GM19238 (cell line): ENCODE measurements around the gene GNAT1.
A peak's percentile ranks its signal among the peaks of the same experiment; 100 is the strongest.
"Not testable (repeated sequence)": the region's sequence is repeated elsewhere in the genome, so short reads cannot be mapped to it uniquely, and the experiment has no call there.

Source experiments
- DNase-seq: peaks from one replicate; pipeline ENCODE4 v3.0.0; 2011; ENCODE audit warnings: low spot score; ENCODE audit not compliant: insufficient read length

Gene GNAT1

DNA sequence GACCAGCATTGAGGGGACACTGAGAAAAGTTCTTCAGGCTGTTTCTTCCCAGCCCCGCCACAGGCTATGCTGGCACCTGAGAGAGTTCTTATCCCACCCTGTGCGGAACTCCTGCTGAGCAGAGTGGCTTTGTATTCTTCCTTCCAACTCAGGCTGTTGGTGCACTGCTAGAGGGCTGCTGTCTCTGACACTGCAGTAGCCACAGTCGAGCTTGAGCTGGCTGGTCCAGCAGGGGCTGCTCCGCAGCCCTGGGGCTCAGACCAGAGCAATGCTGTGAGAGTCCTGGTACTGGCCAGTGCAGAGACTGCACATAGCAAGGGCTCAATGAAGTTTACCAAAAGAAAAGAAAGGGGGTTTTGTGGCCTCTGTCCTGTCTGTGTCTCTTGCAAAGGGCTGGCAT, 48.2 kb downstream of the GNAT1 start:
- DNase-seq: no peak

DNA sequence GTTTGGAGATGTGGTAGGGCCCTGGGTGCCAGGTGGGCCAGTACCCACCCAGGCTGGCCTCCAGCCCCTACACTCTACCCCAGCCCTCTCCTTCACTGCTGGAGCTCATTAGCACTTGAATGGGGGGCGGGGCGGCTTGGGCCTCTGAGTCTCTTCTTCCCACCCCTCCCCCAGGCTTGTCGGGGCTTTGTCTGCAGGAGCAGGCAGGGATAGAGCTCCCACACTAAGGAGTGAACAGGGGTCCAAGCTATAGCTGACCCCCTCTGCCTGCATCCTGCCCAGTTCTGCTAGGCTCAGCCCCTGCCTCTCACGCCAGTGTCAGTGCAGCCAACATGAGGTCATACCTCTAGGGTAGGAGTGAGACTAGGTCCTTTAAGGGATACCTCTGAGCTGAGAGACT, 49.8 kb downstream of the GNAT1 start:
- DNase-seq: no peak

DNA sequence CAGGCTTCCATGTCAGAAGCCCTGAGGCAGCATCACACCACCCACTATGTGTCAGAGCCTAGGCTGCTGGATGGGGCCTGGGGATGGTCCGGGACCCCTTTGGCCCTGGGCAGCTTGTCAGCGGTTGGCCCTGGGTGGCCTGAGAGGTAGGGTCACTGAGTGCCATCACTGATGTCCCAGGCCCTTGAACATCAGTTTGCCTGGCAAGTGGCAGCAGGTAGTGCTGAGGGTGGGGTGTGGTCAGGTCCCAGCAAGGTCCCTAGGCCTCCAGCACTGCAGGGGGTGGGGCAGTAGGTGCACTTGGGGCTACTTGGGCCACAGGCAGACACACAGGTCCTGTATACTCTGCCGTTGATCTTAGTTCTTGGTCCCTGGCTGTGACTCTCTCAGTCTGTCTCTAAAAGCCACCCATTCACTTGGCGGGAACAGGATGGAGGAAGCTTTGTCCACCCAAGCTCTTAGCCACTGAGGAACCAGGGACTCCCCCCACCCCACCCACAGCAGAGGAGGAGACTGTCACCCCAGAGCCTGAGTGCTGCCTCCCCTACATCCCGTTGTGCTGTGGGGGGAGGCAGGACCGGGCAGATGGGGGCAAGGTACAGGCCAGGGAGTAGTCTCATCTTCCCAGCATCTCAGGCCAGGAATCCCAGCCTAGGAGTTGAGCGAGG, 50.4 kb downstream of the GNAT1 start:
- DNase-seq: no peak

DNA sequence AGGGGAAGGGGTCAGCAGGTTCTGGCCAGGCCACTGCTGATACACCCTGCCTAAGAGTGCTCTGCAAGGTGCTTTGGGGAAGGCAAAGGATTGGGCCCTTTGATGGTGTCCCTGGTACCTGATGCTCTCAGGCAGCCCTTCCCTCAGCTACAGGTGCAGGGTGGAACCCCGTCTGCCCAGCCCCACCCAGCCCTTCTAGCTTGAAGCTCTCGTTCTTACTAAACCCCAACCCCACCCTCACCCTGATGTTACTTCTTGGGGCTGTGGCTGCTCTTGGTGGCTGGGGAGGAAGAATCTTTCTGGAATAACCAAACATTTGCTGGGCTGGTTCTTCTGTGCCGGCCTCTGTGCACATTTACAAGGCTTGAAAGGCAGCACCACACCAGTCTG, 51.0 kb downstream of the GNAT1 start:
- no peak for DNase-seq

DNA sequence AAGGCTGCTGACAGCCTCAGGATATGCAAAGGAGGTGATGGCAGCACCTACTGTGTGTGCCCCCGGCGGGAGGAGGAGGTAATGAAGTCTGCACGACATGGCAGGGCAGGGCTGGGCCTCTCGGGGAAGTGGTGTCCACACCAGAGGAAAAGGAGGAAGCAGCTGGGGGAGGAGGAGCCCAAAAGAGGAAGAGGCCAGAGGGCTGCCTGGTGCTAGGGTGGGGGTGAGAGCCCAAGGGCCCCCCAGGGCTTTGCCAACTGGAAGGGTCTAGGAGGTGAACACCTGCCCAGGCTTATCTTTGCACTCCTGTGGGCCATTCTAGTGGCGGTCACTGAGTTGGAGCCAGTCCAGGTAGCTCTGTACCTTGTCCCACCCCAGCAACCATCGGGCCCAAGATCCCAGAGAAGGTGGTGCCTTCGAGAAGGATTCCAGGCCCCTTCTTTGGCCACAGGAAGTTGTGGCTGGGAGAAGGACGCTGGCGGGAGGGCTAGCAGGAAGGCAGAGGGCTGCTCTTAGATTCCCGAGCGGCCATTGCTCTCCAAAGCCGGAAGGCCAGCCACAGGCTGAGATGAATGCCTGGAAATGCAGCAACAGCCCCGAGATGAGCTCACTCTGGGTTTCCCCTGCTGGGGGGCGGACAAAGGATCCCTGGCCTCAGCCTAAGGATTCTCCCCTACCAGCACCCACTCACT, 51.6 kb downstream of the GNAT1 start:
- DNase-seq: no peak

DNA sequence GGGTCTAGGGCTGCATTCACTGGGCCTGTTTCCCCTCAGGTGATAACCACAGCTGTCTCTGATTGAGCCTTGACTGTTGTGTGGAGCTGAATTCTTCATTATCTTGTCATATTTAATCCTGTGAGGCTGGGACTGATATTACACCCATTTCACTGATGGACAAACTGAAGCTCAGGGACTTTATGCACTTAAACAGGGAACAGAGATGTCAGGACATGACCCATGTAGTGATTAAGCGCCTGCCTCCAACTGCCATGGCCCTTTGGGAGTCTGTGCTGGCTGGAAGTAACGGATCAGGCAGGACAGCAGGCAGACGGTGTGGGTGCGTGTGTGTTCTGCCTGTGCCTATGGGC, 52.1 kb downstream of the GNAT1 start:
- DNase-seq: no peak

DNA sequence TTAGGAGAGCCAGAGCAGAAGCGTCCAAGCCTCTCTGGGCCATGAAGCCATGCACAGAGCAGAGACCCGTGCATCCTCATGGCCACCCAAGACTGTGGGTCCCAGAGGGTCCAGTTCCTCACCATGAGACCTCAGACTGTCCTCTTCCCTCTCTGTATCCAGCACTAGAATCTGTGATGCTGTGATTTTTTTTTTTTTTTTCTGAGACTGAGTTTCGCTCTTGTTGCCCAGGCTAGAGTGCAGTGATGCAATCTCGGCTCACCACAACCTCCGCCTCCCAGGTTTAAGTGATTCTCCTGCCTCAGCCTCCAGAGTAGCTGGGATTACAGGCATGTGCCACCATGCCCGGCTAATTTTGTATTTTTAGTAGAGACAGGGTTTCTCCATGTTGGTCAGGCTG, 53.4 kb downstream of the GNAT1 start:
- not testable (repeated sequence) for DNase-seq

DNA sequence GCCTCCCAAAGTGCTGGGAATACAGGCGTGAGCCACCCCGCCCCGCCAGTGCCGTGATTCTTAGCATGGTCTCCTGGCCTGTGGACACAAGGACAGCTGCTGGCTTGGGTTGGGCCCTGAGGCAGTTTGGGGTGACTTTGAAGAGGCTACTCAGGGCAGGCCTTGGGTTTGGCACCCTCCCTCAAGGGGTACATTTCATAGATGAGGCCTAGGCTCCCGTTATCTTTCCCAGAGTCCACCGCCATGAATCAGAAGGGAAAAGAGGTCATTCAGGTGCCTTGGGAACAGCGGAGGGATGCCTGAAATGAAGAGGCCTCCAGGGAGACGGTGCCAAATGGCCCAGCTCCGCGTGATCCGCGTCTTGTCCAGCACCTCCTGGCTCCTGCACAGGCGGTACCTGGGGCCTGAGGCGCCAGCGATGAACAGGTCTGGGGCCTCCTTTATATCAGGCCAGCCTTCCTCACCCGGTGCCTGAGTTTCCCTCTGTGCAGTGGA, 53.9 kb downstream of the GNAT1 start:
- DNase-seq: no peak

DNA sequence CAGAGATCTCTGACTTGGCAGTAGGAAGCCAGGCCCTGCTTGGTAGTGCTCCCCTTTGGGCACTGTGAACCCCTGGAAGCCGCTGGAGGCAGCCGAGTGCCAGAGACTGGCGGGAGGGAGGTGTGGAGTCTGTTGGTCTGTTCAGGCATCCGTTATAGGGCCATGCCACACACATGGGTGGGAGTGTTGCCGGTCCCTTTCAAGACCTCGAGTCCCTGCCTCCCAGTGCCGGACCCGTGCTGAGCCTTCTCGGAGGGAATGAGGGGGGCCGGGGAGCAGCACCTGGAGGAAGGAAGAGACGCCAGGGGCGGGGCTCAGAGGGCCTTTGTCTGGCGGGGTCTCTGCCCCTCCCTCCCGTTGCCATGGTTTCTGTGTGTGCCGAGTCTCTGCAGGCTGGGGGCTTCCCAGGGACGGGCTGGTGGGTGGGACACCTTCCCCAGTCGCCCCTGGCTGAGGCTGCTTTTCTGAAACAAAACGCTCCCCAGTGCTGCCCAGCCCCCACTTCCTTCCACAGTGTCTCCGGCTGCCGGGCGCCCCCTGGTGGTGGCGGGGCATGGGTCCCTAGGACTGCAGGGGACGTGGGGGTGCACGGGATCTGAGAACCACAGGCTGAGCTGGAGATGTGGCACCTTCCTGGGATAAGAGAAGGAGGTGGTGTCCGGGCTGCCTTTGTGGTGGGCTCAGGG, 54.6 kb downstream of the GNAT1 start:
- DNase-seq: peak; percentile 85

DNA sequence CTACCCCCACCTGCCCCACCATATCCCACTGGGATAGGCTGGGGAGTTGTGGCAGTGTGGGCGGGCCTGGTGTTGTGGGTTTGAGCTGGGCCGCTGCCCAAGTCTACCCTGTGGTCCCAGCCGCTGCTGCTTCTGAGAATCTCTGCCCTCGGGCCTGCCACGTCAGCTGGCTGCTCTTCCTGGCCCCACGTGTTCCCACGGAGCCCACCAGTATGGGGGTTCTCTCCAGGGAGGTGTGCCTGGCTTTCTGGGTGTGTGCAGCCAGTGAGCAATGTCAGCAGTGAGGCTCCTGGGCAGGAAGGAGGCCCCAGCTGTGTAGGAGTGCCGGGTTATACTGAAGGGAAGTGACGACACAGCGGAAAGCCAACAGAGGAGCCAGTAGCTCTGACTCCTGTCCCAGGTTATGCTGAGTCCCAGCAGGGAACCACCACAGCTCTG, 55.1 kb downstream of the GNAT1 start:
- peak; percentile 54 for DNase-seq
